Renal cortex interstitium (tissue), 11 donors: ENCODE measurements around the gene EPB41L1. TPM values are rescaled to one million over a fixed set of nuclear protein-coding genes. Genes with fewer than 3 reads are reported as not detected.

Experiments
- DNase-seq, 11 donors: peaks; one replicate each; pipeline ENCODE4 v3.0.0-alpha.2; 2013; ENCODE audit warnings: low read depth in 9 of 11, low spot score in 4 of 11; ENCODE audit errors: extremely low read depth in 1 of 11
- polyA plus RNA-seq, 3 donors: library from polyadenylated mRNA; unstranded; fragments of 120-200 nt; gene quantifications; one replicate each; pipeline ENCODE4 v1.2.1, GENCODE V29; 2013; ENCODE audit not compliant: insufficient read length in 3 of 3

The EPB41L1 gene
- polyA plus RNA-seq, 3 donors, result 53.2 to 68.1 (median 62.4) TPM

- DNase-seq, result no peak
These were observed 24.8 kb downstream of the EPB41L1 start for GRCh38 chr20:36179170-36179945.

GRCh38 chr20:36180323-36180722 is 25.8 kb downstream of the EPB41L1 start:
- no peak for DNase-seq

GRCh38 chr20:36181934-36182603 is 27.5 kb downstream of the EPB41L1 start:
- no peak for DNase-seq

DNA sequence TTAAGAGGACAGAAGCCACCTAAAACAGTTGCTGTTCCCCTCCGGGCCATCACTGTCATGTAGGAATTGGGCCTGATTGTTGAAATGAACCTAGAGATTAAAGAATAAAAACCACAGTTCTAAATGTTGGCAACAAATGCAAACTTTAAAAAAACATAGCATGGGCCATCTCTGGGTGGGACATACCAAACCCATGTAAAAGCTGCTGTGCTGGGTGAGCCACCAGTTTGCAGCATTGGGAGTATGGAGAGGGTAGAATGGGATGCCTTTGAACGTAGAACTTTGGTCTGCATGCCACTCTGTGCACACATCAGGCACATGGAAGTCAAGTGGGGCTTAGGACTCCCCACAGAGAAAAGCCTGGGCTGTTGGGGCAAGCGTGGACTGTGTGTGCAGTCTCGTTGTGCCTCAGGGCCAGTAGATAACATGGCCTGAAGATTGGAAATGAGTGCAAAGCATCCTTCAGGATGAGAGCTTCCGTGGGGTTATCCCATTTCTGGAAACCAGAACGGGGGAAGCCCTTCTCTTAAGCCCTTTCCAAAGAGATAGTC is 28.1 kb downstream of the EPB41L1 start:
- DNase-seq, result no peak

DNA sequence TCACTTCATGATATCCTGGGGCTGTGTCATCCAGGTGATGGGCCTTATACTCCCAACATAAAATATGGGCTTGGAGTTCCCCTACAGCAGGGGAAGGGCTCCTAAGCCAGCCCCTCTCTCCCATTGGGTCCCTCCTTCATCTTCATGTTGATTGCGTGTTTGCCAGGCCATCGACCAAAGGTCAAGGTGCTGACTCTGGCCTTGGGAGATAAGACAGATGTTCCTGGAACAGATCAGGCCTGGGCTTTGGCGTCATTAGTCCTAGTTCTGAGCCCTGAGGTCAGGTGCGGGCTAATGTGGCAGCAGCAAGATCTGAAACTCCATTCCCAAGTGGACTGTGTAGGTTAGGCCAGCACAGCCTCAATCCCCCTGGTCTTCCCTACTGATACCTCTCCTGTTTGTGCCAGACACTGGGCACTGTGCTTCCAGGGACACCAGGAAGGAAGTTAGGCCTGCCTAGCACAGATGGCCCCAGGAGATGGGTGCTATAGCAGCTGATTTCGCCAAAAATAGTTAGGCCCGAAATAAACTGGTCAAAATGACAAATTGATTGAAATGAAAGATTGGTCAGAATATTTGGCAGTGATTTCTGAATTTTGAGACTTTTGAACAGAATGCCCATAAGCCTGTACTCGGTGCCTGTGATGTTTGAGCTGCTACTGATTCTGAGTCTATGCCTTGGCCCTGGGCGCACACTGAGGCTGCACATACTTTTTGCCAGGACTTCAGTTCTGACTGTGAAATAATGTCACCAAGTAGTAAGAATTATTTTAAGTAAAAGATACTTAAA is 28.8 kb downstream of the EPB41L1 start:
- DNase-seq, result no peak

- no peak for DNase-seq
These were observed 30.6 kb downstream of the EPB41L1 start for GRCh38 chr20:36184816-36185776.

DNA sequence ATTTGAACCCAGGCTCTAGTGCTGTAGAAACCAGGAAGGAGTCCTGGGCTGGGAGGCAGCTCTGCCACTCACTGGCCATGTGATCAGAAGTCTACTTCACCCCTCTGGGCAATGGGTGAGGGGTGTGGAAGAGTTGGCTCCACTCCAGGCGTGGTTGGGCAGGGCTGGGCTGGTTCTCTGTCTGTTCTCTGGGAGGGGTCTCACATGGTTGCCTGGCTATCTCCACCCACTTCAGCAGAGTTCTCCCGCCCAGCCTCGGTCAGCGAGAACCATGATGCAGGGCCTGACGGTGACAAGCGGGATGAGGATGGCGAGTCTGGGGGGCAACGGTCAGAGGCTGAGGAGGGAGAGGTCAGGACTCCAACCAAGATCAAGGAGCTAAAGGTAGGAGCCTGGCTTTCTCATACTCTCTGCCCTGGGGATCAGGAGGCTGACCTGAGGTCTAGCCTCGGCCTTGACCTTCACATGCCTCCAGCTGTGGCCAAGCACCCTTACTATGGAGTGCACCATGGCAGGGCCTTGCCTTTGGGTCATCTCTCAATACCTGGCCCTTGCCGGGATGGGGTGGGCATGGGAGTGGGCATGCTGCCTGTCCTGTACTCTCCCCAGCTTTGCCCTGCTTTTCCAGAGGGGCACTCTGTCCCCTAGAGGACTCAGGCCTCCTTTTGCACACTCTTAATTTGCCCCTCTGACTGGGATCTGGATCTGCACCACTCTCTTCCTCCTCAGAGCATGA is 39.6 kb downstream of the EPB41L1 start:
- no peak for DNase-seq

GRCh38 chr20:36196676-36197075 is 42.1 kb downstream of the EPB41L1 start:
- no peak for DNase-seq

DNA sequence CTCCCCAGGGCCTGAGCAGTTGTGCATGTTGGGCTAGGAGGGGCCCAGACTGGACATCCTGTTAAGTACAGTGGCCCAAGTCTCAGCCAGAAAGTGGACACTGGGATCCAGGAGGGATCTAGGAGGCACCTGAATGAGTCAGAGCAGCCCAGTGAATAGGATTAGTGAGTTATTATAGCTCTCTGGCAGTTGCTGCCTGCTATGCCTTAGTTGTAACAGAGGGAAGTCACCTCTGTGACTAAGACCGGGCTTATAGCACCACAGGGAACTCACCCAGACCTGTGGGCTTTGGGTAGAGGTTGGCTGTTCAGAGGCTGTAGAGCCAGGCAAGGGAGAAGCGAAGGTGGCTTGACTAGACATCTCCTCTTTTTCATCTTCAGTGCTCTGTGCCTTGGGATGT is 42.7 kb downstream of the EPB41L1 start:
- no peak for DNase-seq

- peak; percentile 46 to 75 (median 64) for DNase-seq
These were observed 45.1 kb downstream of the EPB41L1 start for GRCh38 chr20:36199345-36200257.

DNA sequence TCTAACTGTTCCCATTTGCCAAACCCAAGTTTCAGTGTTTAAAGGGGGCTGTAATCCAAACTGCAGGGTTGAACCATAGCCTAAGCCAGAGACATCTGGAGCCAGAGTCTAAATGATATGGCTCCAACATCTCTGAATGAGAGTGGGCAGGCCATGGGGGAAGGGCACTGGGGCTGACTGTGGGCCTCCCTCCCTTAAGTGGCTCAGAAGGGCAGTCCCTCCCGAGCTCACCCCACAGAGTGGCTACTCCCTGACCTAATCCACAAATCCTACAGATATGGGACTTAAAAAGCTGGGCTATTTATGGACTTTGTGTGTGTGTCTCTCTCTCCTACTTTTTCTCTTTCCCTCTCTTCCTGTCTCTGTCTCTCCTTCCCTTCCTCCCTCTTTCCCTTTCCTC is 45.9 kb downstream of the EPB41L1 start:
- DNase-seq, result no peak

- no peak for DNase-seq
These were observed 46.7 kb downstream of the EPB41L1 start for GRCh38 chr20:36201198-36201597.

GRCh38 chr20:36202891-36203338 is 48.4 kb downstream of the EPB41L1 start:
- peak in 7 of 11 donors; percentile 21 to 51 (median 32) for DNase-seq

- no peak for DNase-seq
These were observed 49.3 kb downstream of the EPB41L1 start for GRCh38 chr20:36203861-36204260.

DNA sequence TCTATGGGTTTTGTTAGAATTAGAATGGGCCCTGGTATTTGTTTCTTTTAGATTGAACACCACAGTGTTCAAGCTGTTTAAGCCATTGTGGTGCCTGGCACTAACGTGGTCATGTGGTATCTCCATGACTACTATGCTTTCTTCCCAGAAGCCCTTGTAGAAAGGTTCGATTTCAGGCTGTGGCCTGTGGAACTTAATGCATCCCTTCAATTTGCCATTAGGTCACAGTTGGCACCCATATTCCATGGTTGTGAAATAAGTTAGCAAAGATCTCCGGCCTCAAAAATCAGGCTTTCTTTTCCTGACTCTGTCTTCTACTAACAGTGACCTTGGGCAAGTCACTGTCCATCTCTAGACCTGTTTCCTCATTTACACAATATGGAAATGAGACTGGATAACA is 50.5 kb downstream of the EPB41L1 start:
- DNase-seq, result no peak

- DNase-seq, result peak in 1 of 11 donors; percentile 9
These were observed 51.5 kb downstream of the EPB41L1 start for GRCh38 chr20:36206068-36206467.

- no peak for DNase-seq
These were observed 52.1 kb downstream of the EPB41L1 start for GRCh38 chr20:36206641-36207040.
